K562 (cell line): ENCODE results near the gene TRNAU1AP. TPM values are rescaled to one million over a fixed set of nuclear protein-coding genes. Genes with fewer than 3 reads are reported as not detected.

Experiments used
- CCAR2 ChIP-seq: fragments of 200-400 bp; formaldehyde crosslinking; IDR thresholded peaks from 2 replicates; pipeline ENCODE4 v1.6.1; 2017; ENCODE audit warnings: mild to moderate bottlenecking, low read depth, low read length
- CHCHD3 ChIP-seq: fragments of 250-450 bp; sonication (Bioruptor Pico); IDR thresholded peaks from 2 replicates; pipeline ENCODE4 v2.1.2; 2022; ENCODE audit warnings: mild to moderate bottlenecking
- CTCF ChIP-seq, 3 experiments: IDR thresholded peaks in 2 of 3; conservative IDR thresholded peaks in 1 of 3; 2 replicates each; pipeline ENCODE4 v1.5.1; 2011 to 2012; ENCODE audit warnings: low read length in 3 of 3, mild to moderate bottlenecking in 3 of 3, control low read depth in 2 of 3, improper control_type of control experiment in 1 of 3, inconsistent platforms in 1 of 3, low read depth in 1 of 3, mixed read lengths in 1 of 3, moderate library complexity in 1 of 3; ENCODE audit not compliant: insufficient read depth in 2 of 3
- DPF2 ChIP-seq: fragments of 450-650 bp; IDR thresholded peaks from 2 replicates; pipeline ENCODE4 v1.6.1; 2016
- GTF3C2 ChIP-seq: IDR thresholded peaks from 3 replicates; pipeline ENCODE4 v1.6.1; 2011; ENCODE audit warnings: borderline replicate concordance, mild to moderate bottlenecking, moderate library complexity; ENCODE audit not compliant: insufficient read length; ENCODE audit errors: extremely low read depth
- HBP1 ChIP-seq: fragments of 450-650 bp; formaldehyde crosslinking; IDR thresholded peaks from 2 replicates; pipeline ENCODE4 v1.4.0; 2022; ENCODE audit warnings: missing genetic modification characterization
- KDM1A ChIP-seq, 2 experiments: fragments of 450-650 bp; IDR thresholded peaks; 2 replicates each; pipeline ENCODE4 v1.6.1; 2016; ENCODE audit warnings: mild to moderate bottlenecking in 2 of 2
- LARP7 ChIP-seq: fragments of 450-650 bp; IDR thresholded peaks from 2 replicates; pipeline ENCODE4 v1.6.1; 2016
- MEIS2 ChIP-seq: fragments of 450-650 bp; IDR thresholded peaks from 2 replicates; pipeline ENCODE4 v1.6.1; 2014; ENCODE audit warnings: mild to moderate bottlenecking; ENCODE audit not compliant: partially characterized antibody
- NFXL1 ChIP-seq: fragments of 450-650 bp; formaldehyde crosslinking; IDR thresholded peaks from 2 replicates; pipeline ENCODE4 v1.4.0; 2021; ENCODE audit warnings: mild to moderate bottlenecking
- PCBP2 ChIP-seq: fragments of 200-400 bp; formaldehyde crosslinking; IDR thresholded peaks from 2 replicates; pipeline ENCODE4 v1.6.1; 2018; ENCODE audit warnings: low read length, low read depth, mild to moderate bottlenecking, moderate library complexity; ENCODE audit not compliant: poor library complexity, severe bottlenecking
- PHF8 ChIP-seq: fragments of 200-600 bp; sonication (generic); IDR thresholded peaks from 2 replicates; pipeline ENCODE4 v1.6.1; 2012; ENCODE audit warnings: mixed run types, mild to moderate bottlenecking, inconsistent platforms, low read length, moderate library complexity, borderline replicate concordance
- SAFB2 ChIP-seq: fragments of 200-400 bp; formaldehyde crosslinking; IDR thresholded peaks from 2 replicates; pipeline ENCODE4 v1.6.1; 2018; ENCODE audit warnings: borderline replicate concordance, low read length, low read depth, moderate library complexity; ENCODE audit not compliant: severe bottlenecking
- SP1 ChIP-seq: sonication (generic); formaldehyde crosslinking; IDR thresholded peaks from 2 replicates; pipeline ENCODE4 v1.8.1; 2022; ENCODE audit warnings: mild to moderate bottlenecking, missing genetic modification reagents
- SREBF1 ChIP-seq: fragments of 150-350 bp; IDR thresholded peaks from 2 replicates; pipeline ENCODE4 v1.6.1; 2014; ENCODE audit warnings: antibody characterized with exemption, low read depth, low read length, borderline replicate concordance
- SRSF7 ChIP-seq: fragments of 200-400 bp; formaldehyde crosslinking; optimal IDR thresholded peaks from 2 replicates; pipeline ENCODE3; 2017; ENCODE audit warnings: mild to moderate bottlenecking, low read depth, low read length
- STAG1 ChIP-seq: sonication (generic); formaldehyde crosslinking; IDR thresholded peaks from 2 replicates; pipeline ENCODE4 v1.5.0; 2020; ENCODE audit warnings: missing genetic modification reagents, borderline replicate concordance
- TBL1XR1 ChIP-seq, 2 experiments: IDR thresholded peaks; 2 replicates each; pipeline ENCODE4 v1.6.1; 2012; ENCODE audit warnings: improper control_type of control experiment in 2 of 2, low read length in 2 of 2, mild to moderate bottlenecking in 1 of 2
- XRCC5 ChIP-seq: fragments of 200-400 bp; formaldehyde crosslinking; IDR thresholded peaks from 2 replicates; pipeline ENCODE4 v1.6.1; 2017; ENCODE audit warnings: low read depth, mild to moderate bottlenecking, low read length
- ZNF699 ChIP-seq: fragments of 250-450 bp; sonication (Bioruptor Pico); IDR thresholded peaks from 2 replicates; pipeline ENCODE4 v1.8.0; 2021; ENCODE audit warnings: mild to moderate bottlenecking, moderate library complexity; ENCODE audit not compliant: insufficient replicate concordance
- polyA plus RNA-seq, 8 experiments: library from polyadenylated mRNA; depleted of rRNA in 4 of 8; stranded (reverse) in 5 of 8; unstranded in 3 of 8; fragments of >200 nt; fragmentation: Nextera tagmentation in 2 of 8; fragmentation: Illumina TruSeq in 1 of 8; extraction: Ambion mirVana in 2 of 8; extraction: Trizol in 1 of 8; gene quantifications; 2 replicates each; pipeline versions ENCODE4 v1.2.1 to v1.2.3, GENCODE V29; 2011 to 2014; ENCODE audit warnings: inconsistent platforms in 1 of 8, missing spikeins in 1 of 8
- total RNA-seq, 7 experiments: library from RNA; depleted of rRNA in 6 of 7; stranded (reverse); fragments of >200 nt in 6 of 7; fragmentation: Illumina TruSeq in 2 of 7; extraction: Trizol in 2 of 7; gene quantifications; 2 replicates each; pipeline versions ENCODE4 v1.2.1 to v1.2.3, GENCODE V29; 2011 to 2021; ENCODE audit warnings: low replicate concordance in 1 of 7
- TF ChIP-seq, protein P1 (sequence below): sonication (generic); formaldehyde crosslinking; IDR thresholded peaks from 2 replicates; pipeline ENCODE4 v1.8.0; 2022; ENCODE audit warnings: mild to moderate bottlenecking, missing genetic modification reagents

Gene TRNAU1AP
- total and polyA plus RNA-seq, 9 of the 15 experiments (the other 6 are each of a cell fraction or from before 2014, with no cell fraction given) = 34.9 to 110 (median 46.3) TPM

- TF ChIP-seq HBP1 (CRISPR knock-in tag) (no peak), GTF3C2 (no peak), XRCC5 (no peak), TBL1XR1 (IDR thresholded peaks at IDR 0.05; ENCODE audit: low read length in 2 of 2) (no peak), SRSF7 (no peak), MEIS2 (peak; percentile 60), SAFB2 (no peak), CHCHD3 (no peak), LARP7 (no peak), NFXL1 (CRISPR knock-in tag) (no peak), STAG1 (CRISPR knock-in tag) (no peak), SREBF1 (no peak), PCBP2 (no peak), CTCF (IDR thresholded peaks at IDR 0.05 in 2 of 3, conservative IDR thresholded peaks at IDR 0.05 in 1 of 3; ENCODE audit: insufficient read depth in 2 of 3, low read depth in 1 of 3, low read length in 3 of 3) (no peak), SP1 (no peak), CCAR2 (no peak), ZNF699 (CRISPR knock-in tag) (no peak), PHF8 (no peak), DPF2 (peak; percentile 53; the same call in 1 of the 2 replicates), KDM1A (IDR thresholded peaks at IDR 0.05) (no peak)
- TF ChIP-seq, protein P1, sequence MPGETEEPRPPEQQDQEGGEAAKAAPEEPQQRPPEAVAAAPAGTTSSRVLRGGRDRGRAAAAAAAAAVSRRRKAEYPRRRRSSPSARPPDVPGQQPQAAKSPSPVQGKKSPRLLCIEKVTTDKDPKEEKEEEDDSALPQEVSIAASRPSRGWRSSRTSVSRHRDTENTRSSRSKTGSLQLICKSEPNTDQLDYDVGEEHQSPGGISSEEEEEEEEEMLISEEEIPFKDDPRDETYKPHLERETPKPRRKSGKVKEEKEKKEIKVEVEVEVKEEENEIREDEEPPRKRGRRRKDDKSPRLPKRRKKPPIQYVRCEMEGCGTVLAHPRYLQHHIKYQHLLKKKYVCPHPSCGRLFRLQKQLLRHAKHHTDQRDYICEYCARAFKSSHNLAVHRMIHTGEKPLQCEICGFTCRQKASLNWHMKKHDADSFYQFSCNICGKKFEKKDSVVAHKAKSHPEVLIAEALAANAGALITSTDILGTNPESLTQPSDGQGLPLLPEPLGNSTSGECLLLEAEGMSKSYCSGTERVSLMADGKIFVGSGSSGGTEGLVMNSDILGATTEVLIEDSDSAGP (CRISPR knock-in tag) = no peak
Observed at GRCh38 chr1:28521502-28522164, 31.3 kb upstream of the TRNAU1AP start (continued).
